ENCODE measurements around the gene SLC39A12.

DNA sequence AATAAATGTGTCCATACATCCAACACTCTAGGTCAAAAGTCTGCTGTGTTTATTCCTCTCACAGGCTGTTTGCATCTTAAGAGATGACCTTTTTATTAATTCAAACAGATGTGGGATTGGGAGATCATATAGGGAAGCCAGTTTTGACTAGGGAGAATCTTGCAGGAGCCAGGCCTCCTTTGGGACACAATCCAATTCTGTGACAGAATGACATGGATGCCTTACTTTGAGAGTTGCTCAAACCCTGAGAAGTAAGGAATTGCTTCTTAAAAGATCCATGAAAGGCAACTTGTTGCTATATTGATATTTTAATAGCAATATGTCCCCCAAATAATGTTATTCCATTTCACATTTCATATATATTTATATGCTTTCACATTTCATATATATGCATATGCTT is 135.0 kb downstream of the SLC39A12 start:
- TF ChIP-seq POLR2AphosphoS5 (IDR thresholded peaks at IDR 0.05; ENCODE audit: low read depth, low read length) (no peak), ZFP36 (IDR thresholded peaks at IDR 0.05; ENCODE audit: borderline replicate concordance, low read depth, low read length, partially characterized antibody) (no peak), NFKB2 (CRISPR knock-in tag; IDR thresholded peaks at IDR 0.05; ENCODE audit: borderline replicate concordance) (no peak)

All from HepG2 (cell line).